Bronchial epithelial cell (primary cell): ENCODE data around the gene RBM38. TPM values are rescaled to one million over a fixed set of nuclear protein-coding genes. Genes with fewer than 3 reads are reported as not detected.
"Not testable (repeated sequence)": the region's sequence is repeated elsewhere in the genome, so short reads cannot be mapped to it uniquely, and the experiment has no call there.

Source experiments
- DNase-seq: peaks from one replicate; pipeline ENCODE4 v3.0.0-alpha.2; 2010; ENCODE audit warnings: low read depth
- FAIRE-seq: peaks from 2 replicates; lab custom pipeline; 2011; peaks lifted over from hg19 to GRCh38; lab: Jason Lieb, UNC
- H3K27me3 ChIP-seq: 2 replicates; pipeline ENCODE4 v1.5.1; 2011; ENCODE audit warnings: low read length; ENCODE audit not compliant: control insufficient read depth, insufficient read depth
- H3K36me3 ChIP-seq: 2 replicates; pipeline ENCODE4 v1.5.1; 2011; ENCODE audit warnings: low read length; ENCODE audit not compliant: control insufficient read depth, insufficient read depth
- H3K4me3 ChIP-seq: 2 replicates; pipeline ENCODE4 v1.5.1; 2011; ENCODE audit warnings: mild to moderate bottlenecking, low read depth, low read length, control low read depth
- total RNA-seq: library from RNA; depleted of rRNA; stranded (reverse); fragments of >200 nt; gene quantifications from 2 replicates; pipeline ENCODE4 v1.2.1, GENCODE V29; 2014
- TF ChIP-seq, protein P1 (sequence below): IDR thresholded peaks from 2 replicates; pipeline ENCODE4 v1.5.1; 2011; ENCODE audit warnings: mild to moderate bottlenecking, moderate library complexity, low read length, control low read depth, inconsistent platforms; ENCODE audit not compliant: insufficient read depth, severe bottlenecking

Gene RBM38
- 6.8 and 7.6 TPM in 2 replicates for total RNA-seq

DNA sequence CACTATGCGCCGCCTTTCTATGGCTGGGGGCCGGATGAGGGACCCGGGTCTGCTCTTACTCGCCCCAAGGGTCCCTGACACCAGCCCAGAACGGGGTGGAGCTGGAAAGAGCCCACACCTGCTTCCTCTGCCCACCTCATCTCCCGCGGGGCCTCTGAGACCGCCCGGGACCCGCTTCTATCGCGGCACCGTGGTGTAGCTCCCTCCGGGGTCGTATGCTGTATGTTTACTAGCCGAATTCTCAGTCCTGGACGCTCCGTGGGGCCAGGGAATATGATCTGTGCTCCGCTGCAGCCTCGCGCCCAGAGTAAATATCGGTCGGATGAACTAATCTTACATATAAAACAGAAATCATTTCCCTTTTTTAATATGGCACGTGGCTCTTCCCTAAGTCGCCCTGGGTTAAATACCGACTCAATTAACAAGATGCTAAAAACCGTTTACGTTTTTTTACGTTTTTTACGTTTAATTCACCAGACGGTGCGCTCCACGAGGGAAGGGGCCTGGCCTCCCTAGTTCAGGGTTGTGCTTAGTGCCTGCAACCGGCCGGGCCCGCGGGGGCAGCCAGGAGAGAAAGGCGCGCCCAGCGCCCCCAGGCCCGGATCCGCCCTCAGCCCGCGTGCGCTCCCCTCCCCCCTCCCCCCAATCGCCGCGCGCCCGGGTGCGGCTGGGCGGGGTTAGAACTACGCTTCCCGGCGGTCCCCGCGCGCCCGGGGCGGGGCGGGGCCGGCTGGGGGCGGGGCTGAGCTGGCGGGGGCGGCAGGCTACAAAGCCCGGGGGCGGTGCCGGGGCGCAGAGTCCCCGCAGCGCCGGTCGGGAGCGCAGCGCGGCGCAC is at the start of gene RBM38:
Gene RBM38 (plus strand): TSS at position 793 of the 835 bp plus-strand sequence. CDS start 186 bp downstream, outside the sequence.
- FAIRE-seq: no peak
- DNase-seq: no peak

DNA sequence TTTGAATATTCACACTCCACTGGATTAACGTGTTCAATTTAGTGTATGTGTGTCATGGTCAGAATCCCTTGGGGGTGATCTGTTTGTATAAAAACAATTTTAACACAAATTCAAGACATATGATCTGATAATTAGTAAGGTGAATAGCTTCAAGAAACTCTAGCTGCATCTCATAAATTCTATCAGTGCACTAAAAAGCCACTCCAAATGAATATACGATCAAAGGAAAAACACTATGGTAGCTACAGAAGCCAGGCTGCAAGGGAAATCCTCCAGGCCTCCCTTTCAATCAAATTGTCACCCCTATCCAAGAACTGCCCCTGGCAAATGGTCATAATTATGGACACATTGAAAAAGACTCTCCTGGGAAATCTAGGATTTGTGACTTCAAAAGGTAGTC is 49.5 kb upstream of the RBM38 start:
- FAIRE-seq (no peak), DNase-seq (no peak)
- no peaks in the 10 kb centered on the region for H3K36me3 ChIP-seq
- H3K4me3 ChIP-seq: no peak overlapping the region
- TF ChIP-seq, protein P1, sequence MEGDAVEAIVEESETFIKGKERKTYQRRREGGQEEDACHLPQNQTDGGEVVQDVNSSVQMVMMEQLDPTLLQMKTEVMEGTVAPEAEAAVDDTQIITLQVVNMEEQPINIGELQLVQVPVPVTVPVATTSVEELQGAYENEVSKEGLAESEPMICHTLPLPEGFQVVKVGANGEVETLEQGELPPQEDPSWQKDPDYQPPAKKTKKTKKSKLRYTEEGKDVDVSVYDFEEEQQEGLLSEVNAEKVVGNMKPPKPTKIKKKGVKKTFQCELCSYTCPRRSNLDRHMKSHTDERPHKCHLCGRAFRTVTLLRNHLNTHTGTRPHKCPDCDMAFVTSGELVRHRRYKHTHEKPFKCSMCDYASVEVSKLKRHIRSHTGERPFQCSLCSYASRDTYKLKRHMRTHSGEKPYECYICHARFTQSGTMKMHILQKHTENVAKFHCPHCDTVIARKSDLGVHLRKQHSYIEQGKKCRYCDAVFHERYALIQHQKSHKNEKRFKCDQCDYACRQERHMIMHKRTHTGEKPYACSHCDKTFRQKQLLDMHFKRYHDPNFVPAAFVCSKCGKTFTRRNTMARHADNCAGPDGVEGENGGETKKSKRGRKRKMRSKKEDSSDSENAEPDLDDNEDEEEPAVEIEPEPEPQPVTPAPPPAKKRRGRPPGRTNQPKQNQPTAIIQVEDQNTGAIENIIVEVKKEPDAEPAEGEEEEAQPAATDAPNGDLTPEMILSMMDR: no peak
- H3K27me3 ChIP-seq: no peaks in the 10 kb centered on the region

More for the DNA sequence above, at the start of gene RBM38:
- TF ChIP-seq, protein P1: no peak
- Histone ChIP-seq H3K36me3 (peaks cover 6% of the 10 kb centered on the region), H3K4me3 (peak within 1 kb of the TSS; percentile 65), H3K27me3 (no peaks in the 10 kb centered on the region)

DNA sequence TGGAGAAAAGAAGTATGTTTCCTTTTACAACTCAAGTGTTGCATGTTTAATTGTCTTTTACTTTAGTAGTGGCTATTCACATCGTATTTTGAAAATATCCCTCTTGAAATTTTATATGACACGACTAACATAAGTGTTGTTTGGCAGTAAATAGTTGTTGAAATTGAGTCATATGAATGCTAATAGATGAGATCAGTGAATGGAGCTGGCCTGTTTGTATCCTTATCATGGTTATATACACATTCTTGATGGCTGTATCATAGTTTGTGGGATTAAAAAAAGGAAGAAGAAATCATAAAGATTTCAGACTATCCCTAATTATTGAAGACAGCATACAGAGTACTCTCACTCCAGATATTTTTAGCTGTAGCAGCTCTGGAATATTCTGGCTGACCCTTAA is 48.4 kb upstream of the RBM38 start:
- Histone ChIP-seq H3K36me3 (no peaks in the 10 kb centered on the region), H3K4me3 (no peak overlapping the region), H3K27me3 (no peaks in the 10 kb centered on the region)
- DNase-seq (peak; percentile 72), FAIRE-seq (no peak)
- TF ChIP-seq, protein P1: no peak

DNA sequence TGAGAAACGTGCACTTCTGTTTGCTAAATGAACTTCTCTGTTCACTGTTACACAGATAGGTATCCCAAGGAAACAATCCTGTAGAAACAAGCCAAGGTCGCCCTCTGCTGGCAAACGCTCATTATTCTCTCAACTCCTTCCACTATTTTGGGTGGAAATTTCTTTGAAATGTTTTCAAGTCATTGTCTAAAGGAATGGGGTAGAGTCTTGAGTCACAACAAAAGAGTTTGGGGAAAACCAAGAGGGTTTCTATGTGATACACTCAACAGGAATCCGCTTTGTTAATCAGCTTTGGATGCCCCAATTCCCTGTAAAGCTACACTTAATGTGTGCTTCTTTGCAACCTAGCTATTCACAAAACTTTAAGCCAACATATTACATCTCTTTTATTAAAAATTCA is 44.7 kb upstream of the RBM38 start:
- Histone ChIP-seq H3K36me3 (no peaks in the 10 kb centered on the region), H3K27me3 (no peaks in the 10 kb centered on the region), H3K4me3 (no peak overlapping the region)
- TF ChIP-seq, protein P1: peak; percentile 67
- peak; percentile 69 for DNase-seq
- no peak for FAIRE-seq

DNA sequence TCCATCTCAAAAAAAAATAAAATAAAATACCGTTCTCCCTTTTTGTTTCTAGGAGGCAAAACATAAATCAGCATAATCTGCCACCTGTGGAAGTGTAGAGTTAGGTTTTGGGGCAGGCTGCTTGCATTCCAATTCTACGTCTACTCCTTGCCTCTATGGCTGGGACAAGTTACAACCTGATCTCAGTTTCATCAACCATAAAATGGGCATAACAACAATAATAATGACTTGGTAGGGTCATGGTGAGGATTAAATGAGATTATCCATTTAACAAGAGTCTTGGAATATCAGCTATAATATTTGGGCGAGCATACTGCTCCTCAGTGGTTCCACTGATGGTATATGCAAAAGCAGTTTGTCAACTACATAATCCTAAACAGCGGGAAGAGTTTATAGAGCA is 43.8 kb upstream of the RBM38 start:
- FAIRE-seq (no peak), DNase-seq (no peak)
- Histone ChIP-seq H3K4me3 (no peak overlapping the region), H3K36me3 (no peaks in the 10 kb centered on the region), H3K27me3 (no peaks in the 10 kb centered on the region)
- TF ChIP-seq, protein P1: no peak

DNA sequence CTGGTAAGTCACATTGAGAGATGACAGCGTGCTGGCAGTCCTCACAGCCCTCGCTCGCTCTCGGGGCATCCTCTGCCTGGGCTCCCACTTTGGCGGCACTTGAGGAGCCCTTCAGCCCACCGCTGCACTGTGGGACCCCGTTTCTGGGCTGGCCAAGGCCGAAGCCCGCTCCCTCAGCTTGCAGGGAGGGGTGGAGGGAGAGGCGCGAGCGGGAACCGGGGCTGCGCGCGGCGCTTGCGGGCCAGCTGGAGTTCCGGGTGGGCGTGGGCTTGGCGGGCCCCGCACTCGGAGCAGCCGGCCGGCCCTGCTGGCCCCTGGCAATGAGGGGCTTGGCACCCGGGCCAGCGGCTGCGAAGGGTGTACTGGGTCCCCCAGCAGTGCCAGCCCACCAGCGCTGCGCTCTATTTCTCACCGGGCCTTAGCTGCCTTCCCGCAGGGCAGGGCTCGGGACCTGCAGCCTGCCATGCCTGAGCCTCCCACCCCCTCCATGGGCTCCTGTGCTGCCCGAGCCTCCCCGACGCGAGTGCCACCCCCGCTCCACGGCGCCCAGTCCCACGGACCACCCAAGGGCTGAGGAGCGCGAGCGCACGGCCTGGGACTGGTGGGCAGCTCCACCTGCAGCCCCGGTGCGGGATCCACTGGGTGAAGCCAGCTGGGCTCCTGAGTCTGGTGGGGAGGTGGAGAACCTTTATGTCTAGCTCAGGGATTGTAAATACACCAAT is 42.8 kb upstream of the RBM38 start:
- not testable (repeated sequence) for FAIRE-seq, H3K4me3 ChIP-seq, H3K27me3 ChIP-seq, H3K36me3 ChIP-seq, DNase-seq

DNA sequence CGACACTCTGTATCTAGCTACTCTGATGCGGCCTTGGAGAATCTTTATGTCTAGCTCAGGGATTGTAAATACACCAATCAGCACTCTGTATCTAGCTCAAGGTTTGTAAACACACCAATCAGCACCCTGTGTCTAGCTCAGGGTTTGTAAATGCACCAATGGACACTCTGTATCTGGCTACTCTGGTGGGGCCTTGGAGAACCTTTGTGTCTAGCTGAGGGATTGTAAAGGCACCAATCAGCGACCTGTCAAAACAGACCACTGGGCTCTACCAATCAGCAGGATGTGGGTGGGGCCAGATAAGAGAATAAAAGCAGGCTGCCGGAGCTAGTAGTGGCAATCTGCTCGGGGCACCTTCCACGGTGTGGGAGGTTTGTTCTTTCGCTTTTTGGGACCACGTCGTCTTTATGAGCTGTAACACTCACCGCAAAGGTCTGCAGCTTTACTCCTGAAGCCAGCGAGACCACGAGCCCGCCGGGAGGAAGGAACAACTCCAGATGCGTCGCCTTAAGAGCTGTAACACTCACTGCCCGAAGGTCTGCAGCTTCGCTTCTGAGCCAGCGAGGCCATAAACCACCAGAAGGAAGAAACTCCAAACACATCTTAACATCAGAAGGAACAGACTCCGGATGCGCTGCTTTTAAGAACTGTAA is 42.1 kb upstream of the RBM38 start:
- H3K36me3 ChIP-seq, H3K4me3 ChIP-seq, FAIRE-seq, DNase-seq, H3K27me3 ChIP-seq: not testable (repeated sequence)
